ENCODE measurements around the gene GDAP1L1. TPM values are rescaled to one million over a fixed set of nuclear protein-coding genes. Genes with fewer than 3 reads are reported as not detected.

GDAP1L1 gene
- 0.24 TPM for total RNA-seq (ENCODE audit: insufficient read depth, low replicate concordance)

DNA sequence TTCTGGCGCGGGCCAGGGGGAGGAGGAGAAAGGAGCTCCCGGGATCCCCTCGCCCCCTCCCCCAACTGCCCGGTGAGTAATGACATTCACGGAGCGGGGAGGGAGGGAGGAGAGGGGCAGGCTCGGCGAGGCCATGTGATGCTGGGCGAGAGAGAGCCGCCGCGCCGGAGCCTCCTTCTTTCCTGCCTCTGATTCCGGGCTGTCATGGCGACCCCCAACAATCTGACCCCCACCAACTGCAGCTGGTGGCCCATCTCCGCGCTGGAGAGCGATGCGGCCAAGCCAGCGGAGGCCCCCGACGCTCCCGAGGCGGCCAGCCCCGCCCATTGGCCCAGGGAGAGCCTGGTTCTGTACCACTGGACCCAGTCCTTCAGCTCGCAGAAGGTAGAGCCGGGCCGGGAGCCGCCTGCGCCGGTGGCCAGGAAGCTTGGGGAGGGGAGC, at the start of gene GDAP1L1:
Gene GDAP1L1 (plus strand): TSS at position 178 of the 441 bp plus-strand sequence. CDS start 27 bp downstream, at position 205.
- DNase-seq (ENCODE audit: low spot score): no peak

DNA sequence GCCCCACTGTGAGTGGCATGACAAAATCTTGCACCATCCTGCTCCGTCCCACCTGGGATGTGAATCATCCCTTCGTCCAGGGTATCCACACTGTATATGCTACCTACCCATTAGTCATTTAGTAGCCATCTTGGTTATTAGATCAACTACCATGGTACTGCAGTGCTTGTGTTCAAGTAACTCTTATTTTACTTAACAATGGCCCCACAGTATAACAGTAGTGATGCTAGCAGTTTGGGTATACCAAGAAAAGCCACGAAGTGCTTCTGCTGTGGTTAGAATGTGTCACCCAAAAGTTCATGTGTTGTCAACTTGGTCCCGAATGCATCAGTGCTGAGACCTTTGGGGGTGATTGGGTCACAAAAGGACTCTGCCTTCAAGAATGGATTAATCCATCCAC, 48.2 kb upstream of the GDAP1L1 start:
- DNase-seq (ENCODE audit: low spot score): no peak

DNA sequence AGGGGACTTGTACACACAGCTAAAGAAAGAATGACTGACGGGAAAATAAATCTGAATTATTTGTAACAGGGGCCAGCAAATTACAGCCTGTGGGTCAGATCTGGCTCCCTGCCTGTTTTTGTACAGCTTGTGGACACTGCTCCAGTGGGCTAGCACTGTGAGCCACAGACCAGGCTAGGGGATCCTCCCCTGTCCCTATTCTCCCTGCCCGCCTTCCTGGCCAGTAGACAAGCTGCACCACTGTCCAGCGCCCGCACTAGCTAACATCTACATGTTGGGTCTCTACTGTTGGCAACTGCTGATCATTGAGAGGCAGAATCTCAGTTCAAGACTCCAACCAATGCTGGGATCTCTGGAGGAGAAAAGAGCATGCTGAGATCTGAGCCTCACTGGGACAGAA, 47.2 kb upstream of the GDAP1L1 start:
- no peak for DNase-seq (ENCODE audit: low spot score)

DNA sequence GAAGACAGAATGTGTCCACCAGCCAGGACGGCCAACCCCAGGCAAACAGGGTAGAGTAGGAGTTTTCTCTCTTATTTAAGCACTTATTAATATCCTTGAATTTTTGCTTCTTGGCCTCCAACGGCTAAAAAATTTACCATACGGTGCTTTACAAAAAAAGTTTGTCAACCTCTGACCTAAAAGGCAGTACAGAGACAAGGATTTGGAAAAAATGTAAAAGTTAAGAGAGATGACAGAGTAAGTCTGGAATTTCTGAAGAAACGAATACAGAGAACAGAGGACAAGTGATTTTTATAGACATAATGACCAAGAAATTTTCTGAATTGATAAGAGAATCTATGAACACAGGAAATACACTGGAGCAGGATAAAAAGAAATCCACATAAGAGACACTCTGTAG, 46.7 kb upstream of the GDAP1L1 start:
- DNase-seq (ENCODE audit: low spot score): no peak

DNA sequence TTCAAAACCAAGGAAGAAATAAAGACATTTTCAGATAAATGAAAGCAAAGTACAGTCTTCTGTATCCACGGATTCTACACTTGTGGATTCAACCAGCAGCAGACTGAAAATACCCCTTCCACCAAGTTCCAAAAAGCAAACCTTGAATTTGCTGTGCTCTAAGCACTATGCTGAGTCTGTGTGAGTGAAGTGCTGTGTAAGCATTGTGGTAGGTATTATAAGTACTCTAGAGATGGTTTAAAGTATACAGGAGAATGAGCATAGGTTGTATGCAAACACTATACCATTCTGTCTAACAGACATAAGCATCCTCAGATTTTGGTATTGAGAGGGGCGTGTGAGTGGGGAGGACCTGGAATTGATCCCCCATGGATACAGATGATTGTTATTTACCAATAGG, 46.1 kb upstream of the GDAP1L1 start:
- DNase-seq (ENCODE audit: low spot score): no peak

DNA sequence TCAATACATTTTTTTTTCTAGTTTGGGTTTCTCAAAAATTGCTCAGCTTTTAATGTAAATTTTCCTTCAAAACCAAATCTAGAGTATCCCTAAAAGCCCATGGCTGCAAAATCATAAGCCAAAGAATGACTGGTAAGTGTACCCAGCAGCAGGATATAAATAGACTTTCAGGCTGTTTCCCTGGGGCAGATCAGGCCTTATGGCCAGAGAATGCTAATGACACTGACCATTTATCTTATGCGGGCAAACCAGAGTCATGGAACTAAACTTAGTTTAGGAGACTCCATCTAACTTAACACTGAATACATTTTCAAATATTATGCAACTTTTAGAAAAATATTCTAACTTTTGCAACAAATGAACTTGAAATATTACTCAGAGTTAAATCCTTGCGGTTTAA, 43.9 kb upstream of the GDAP1L1 start:
- no peak for DNase-seq (ENCODE audit: low spot score)

- DNase-seq (ENCODE audit: low spot score): peak; percentile 55
Observed at GRCh38 chr20:44204156-44204831, 42.8 kb upstream of the GDAP1L1 start.

GRCh38 chr20:44204832-44205215, 42.3 kb upstream of the GDAP1L1 start:
- DNase-seq (ENCODE audit: low spot score): no peak

DNA sequence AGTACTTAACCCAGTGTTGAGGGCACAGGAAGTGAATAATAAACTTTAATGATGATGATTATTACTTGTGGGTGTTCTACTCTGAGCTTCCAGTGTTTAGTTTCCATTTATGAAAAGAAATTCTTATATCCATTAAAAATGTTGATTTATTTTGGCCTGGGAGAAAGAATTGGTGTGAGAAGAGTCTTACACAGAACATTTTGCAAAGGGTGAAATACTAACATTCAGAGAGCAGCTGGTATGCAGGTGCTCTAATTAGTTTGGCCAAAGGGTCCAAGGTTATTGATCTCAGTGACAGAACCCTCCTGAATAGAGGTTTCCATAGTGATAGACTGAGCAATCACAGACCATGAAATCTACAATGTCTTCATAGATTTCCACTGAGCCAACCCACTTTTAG, 41.0 kb upstream of the GDAP1L1 start:
- DNase-seq (ENCODE audit: low spot score): no peak

DNA sequence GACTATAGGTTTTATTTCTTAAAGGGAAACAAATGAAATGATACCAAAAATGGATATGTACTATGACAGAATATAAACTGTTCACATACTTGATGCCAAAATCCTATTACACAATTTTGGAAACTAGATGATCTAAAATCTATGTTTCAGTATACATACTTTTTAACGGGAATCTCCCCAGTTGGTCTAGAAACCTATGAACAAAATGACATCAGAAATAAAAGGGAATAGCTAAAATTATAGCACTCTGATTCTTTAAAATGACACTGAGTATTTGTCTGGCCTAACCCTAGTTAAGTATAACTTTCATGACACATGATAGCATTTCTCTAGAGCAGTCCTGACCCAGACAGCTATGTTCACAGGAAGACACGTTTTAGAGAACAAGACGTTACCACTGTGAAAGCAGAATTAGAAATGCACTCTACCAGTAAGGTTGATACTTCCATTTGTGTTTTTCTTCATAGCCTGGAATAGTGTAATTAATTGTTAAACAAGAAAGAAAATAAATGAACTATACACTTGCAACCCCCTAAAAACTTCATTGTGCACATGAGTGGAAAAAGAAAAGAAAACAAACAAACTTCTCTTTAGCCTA, 39.9 kb upstream of the GDAP1L1 start:
- no peak for DNase-seq (ENCODE audit: low spot score)

DNA sequence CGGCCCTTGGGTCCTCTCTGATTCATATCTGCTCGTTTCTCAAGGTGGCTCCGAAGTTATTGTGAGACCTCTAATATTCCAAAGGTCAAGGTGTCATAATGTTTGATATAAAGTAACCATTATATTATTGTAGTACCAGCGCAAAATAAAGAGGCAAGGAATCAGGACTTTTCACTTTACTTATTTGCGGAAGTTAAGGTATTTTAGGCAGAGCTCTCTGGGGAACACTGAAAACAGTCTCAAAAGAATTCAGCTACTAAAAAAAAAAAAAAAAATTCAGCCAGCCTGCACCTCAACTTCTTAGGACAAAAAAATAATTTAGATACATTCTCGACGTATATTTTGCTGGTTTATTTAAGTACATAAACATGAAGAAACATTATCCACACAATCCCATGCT, 38.9 kb upstream of the GDAP1L1 start:
- no peak for DNase-seq (ENCODE audit: low spot score)

DNA sequence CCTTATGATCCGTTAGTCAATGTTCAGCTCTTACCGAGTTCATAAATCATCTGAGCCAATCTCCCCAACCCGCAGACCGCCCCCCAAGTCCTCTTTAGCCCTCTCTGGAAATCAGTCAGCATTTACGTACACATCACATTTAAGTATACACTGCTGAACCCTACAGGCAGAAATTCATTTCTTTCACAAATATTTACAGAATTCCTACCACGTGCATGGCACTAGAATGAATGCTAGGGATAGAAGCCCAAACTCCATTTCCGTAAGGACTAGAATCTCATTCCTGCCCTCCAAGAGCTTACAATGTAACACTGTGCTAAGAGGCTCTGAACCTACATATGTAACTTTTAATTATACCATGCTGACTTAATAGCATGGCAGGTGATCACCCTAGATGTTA, 38.3 kb upstream of the GDAP1L1 start:
- DNase-seq (ENCODE audit: low spot score): no peak

DNA sequence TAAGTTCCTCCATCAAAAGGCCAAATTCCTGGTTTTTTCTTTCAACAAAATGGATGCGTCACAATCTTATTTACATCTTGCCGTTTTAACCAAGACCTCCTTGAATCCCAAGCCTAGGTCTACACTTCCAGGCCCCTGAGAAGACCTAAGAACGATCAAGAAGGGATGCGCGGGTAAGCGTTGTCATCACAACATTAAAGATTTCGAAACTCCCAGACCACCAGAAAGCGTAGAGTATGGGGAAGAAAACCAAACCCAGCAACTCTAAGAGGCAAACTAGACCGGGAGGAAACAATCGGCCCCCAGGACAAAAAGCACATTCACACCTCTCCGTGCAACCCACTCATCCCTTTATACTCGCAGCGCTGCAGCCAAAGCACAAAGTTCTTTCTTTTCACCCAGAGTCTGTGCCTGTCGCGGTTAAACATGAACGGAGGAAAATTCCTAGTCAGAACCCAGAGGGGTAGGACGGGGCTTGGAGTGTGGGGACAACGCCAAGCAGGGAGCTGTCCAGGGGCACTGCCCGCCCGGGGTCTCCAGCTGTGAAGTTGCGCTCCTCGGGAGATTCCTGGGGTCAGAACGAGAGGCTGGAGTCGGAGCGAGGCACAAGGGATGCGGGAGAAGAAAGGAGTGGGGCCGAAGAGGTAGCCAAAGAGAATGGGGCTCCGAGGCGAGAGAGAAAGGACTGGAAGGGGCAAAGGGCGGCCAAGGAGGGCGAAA, 37.3 kb upstream of the GDAP1L1 start:
- peak; percentile 23 for DNase-seq (ENCODE audit: low spot score)

DNA sequence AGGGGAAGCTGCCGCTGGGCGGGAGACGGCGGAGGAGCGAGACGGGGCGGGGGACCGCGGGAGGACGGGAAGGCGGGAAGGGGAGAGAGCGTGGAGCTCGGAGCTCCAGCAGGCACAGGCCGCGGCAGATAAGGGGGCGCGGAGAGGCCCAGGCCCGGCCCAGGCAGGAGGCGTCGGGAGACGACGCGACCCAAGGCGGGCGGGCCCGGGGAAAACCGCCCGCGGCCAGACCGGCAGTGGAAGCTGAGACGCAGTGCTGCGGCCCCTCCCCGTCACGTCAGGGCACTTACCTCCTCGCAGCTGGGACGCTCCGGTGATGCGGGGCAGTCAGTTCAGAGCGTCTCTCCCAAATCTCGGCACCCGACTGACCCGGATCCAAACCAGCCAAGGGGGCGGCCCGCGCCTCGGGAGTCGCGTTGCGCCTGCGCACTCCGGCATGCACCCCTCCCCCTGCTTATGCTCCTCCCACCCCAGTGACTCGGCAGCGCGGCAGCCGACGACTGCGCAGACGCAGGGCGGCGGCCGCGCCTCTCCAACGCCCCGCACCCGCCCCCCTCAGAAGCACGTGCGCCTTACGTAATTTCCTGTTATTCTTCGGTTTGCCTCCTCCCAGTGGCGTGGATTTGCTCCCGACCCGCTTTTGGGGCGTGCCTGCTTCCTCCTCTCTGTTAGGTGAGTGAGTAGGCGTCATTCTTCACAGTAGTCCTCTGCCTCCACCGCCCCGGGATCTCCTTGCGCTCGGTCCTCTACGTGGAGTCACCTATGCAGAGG, 36.5 kb upstream of the GDAP1L1 start, which contains the start of gene OSER1:
Gene OSER1 (minus strand): TSS at position 366 of the 771 bp plus-strand sequence. CDS start 3,814 bp downstream, outside the sequence.
- DNase-seq (ENCODE audit: low spot score): peak; percentile 99

DNA sequence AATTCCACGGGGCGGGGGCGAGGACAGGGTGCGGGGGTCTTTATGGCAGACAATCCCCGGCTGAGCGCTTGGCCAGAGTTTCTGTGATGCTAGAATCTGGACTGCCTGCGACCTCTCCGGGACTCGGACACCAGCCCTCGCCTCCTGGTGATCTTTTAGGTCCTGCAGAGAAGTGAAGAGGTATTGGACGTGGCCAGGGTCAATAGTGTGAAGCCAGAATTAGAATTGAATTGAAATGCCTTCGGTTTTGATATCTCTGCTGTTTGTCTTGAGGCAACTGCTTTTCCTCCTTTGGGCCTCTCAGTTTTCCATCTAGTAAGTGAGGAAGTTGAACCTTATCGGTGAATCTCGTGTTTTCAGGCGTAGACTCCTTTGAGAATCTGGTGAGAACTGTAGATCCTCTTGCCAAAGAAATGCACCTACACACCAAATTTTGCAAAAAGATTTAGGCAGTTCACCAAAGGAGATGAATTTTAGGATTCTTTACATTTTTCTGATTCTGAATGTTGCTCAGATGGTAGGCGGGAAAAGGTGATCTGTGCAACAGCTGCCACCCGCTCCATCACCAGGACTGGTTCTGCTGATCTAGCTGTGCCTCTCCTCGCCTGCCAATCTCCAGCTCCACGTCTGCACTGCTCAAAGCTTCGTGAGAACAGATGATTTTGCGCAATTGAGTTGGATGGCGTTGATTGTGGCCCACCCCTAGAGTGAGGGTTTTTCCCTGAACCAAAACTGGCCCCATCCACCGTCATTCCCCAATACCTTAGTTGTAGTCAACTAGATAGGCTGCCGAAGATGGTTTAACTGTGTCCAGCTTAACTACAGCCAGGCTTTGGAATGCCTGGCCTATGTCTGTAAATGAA, 35.7 kb upstream of the GDAP1L1 start:
- DNase-seq (ENCODE audit: low spot score): peak; percentile 43

DNA sequence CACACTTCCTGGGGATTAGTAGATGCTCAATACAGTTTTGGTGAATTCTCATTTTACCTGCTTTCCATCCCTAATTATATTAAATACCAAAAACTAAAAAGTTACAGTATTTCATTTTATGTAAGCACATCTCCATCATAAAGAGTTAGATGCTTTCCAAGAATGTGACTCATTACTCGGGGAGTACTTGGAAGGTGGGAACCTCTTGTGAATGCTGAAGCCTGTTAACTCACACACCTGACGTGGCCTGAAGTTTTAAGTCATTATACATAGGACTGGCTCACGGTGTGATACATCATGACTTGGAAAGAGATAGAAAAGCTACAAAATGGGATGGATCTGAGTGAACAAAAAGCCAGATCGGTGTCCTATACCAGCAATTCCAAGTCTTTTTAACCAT, 34.3 kb upstream of the GDAP1L1 start:
- no peak for DNase-seq (ENCODE audit: low spot score)

DNA sequence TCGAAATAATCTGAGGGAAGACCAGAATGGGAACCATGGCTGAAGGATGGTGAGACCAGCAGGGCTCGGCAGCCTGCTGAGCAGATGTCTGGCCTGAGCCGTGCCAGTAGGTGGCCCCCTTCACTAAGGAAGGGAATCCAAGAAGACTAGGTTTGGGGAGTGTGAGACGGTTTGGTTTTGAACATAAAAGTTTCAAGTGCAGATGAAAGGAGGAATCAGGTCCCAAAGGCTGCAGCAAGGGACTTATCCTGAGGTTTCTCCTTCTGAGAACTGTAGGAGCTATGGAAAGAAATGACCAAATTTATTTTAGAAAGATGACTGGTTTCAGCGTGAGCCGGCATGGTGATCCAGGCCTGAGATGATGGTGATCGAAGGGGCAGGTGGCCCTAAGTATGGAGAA, 32.0 kb upstream of the GDAP1L1 start:
- peak; percentile 80 for DNase-seq (ENCODE audit: low spot score)

DNA sequence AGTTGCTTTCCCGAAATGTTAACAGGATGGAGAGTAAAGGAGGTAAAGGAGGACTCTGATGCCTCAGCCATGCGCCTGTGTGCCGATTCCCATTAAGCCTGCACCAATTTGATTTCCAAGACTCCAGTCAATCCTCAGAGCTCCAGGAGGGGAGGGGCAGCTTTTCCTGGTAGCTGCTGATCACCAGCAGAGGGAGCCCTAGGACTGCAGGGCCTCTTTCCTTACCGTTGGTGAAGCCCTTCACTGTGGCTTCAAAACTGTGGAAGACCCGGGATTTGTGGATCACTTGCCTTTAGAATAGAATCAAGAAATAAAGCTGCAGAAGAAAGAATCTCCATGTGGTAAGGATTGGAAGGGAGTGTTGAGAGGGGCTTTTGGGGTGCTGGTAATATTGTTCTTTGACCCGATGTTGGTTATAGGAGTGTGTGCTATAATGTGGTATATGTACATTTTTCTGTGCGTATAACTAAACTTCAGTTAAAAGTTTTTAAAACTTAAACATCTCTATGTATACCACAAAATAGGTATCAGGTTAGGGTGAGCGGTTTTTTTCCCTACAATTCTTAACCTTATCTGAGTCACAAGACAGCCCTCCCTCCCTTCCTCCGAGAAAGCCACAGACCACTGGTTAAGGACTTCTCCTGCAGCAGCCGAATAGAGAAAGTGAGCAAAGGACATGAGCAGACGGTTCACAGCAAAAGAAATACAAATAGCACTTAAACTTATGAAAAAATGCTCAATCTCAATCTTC, 29.6 kb upstream of the GDAP1L1 start:
- DNase-seq (ENCODE audit: low spot score): peak; percentile 57

DNA sequence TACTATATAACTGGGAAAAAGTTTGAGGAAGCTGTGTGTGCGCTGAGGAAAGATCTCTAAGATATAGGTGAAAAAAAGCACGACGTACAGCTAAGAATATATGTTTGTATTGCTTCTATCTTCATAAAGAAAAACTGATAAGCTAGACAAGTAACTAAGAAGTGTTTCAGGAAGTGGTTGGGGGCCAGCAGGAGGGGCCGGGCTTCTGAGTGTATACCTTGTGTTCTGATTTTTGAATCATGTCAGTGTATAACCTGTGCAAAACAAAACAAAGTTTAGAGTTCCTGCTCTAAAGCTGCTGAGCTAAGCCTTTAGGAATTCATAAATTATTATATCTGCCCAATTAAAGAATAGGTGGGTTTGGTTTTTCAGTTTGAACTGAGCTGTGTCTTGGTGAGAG, 28.7 kb upstream of the GDAP1L1 start:
- DNase-seq (ENCODE audit: low spot score): no peak

- no peak for DNase-seq (ENCODE audit: low spot score)
Observed at GRCh38 chr20:44219170-44219730, 27.9 kb upstream of the GDAP1L1 start.

Data from umbilical cord (tissue), 2 donors.